HCT116 (cell line): ENCODE measurements around the gene TUBB4B. TPM values are rescaled to one million over a fixed set of nuclear protein-coding genes. Genes with fewer than 3 reads are reported as not detected.

Experiments used
- ATAC-seq: fragments of 200-7000 bp; cut with Tn5 transposase; 2 replicates; pipeline ENCODE4 v1.9.1; 2020; ENCODE audit warnings: mild to moderate bottlenecking, moderate library complexity
- BruUV-seq: library from RNA; stranded (reverse); fragments of 400-500 nt; replicated peaks from 2 replicates; lab custom pipeline; 2021; lab: Mats Ljungman, UMichigan
- CTCF ChIA-PET: fragments of 300-600 bp; sonication (Branson Sonifier 250); formaldehyde crosslinking; loops from one replicate; lab custom pipeline; 2021; ENCODE audit warnings: antibody characterized with exemption; lab: Charles Lee
- POLR2A ChIA-PET: fragments of 300-600, 350-600 bp; sonication (Branson Sonifier 250); formaldehyde crosslinking; loops from one replicate; lab custom pipeline; 2021; ENCODE audit warnings: antibody characterized with exemption; lab: Charles Lee
- RAD21 ChIA-PET, 2 experiments: fragments of 300-600 bp; sonication (Branson Sonifier 250); formaldehyde crosslinking; loops; one replicate each; lab custom pipeline; 2023; ENCODE audit warnings: low total read pairs in 2 of 2; ENCODE audit not compliant: uncharacterized antibody in 2 of 2, unreplicated experiment in 2 of 2, low non-redundant PET in 1 of 2; lab: Charles Lee
- DNase-seq: peaks from one replicate; pipeline ENCODE4 v3.0.0-alpha.2; 2010; ENCODE audit warnings: low read depth, low spot score
- H2AFZ ChIP-seq: fragments of 200-600 bp; shearing (Covaris generic), sonication (generic); 2 replicates; pipeline ENCODE4 v1.6.1; 2017; ENCODE audit warnings: low read depth, mixed run types, mixed read lengths, antibody characterized with exemption, low read length; ENCODE audit not compliant: poor library complexity, severe bottlenecking
- H3K27ac ChIP-seq: 2 replicates; pipeline ENCODE4 v1.5.1; 2012; ENCODE audit warnings: low read depth, low read length
- H3K27me3 ChIP-seq: fragments of 200-600 bp; sonication (generic); 2 replicates; pipeline ENCODE4 v1.6.1; 2016; ENCODE audit warnings: mixed run types, low read length, mixed read lengths; ENCODE audit not compliant: insufficient read depth
- H3K36me3 ChIP-seq, 2 experiments: fragments of 200-500 bp in 1 of 2; fragments of 200-600 bp in 1 of 2; sonication (Bioruptor generic) in 1 of 2; sonication (generic) in 1 of 2; 2 replicates each; pipeline versions ENCODE4 v1.5.1 to v1.6.1; 2014 to 2016; ENCODE audit warnings: low read length in 2 of 2, inconsistent platforms in 1 of 2, mixed read lengths in 1 of 2, mixed run types in 1 of 2; ENCODE audit not compliant: insufficient read depth in 2 of 2, control insufficient read depth in 1 of 2
- H3K4me1 ChIP-seq, 2 experiments: fragments of 200-600 bp in 1 of 2; sonication (generic) in 1 of 2; 2 replicates each; pipeline versions ENCODE4 v1.5.1 to v1.6.1; 2012 to 2017; ENCODE audit warnings: low read length in 2 of 2, inconsistent platforms in 1 of 2, mild to moderate bottlenecking in 1 of 2, mixed read lengths in 1 of 2, mixed run types in 1 of 2, moderate library complexity in 1 of 2; ENCODE audit not compliant: insufficient read depth in 2 of 2, control insufficient read depth in 1 of 2
- H3K4me2 ChIP-seq: fragments of 200-600 bp; sonication (generic); 2 replicates; pipeline ENCODE4 v1.6.1; 2017; ENCODE audit warnings: mixed run types, low read length, mixed read lengths
- H3K4me3 ChIP-seq, 2 experiments: fragments of 200-600 bp in 1 of 2; sonication (generic) in 1 of 2; replicated peaks in 1 of 2; 2 replicates each; pipeline ENCODE4 v1.5.1; 2011 to 2016; ENCODE audit warnings: low read length in 2 of 2, control low read depth in 1 of 2, low read depth in 1 of 2, mild to moderate bottlenecking in 1 of 2, mixed read lengths in 1 of 2, mixed run types in 1 of 2
- H3K79me2 ChIP-seq: fragments of 200-600 bp; sonication (generic); 2 replicates; pipeline ENCODE4 v1.6.1; 2017; ENCODE audit warnings: mild to moderate bottlenecking, mixed run types, low read length, moderate library complexity, mixed read lengths; ENCODE audit not compliant: insufficient read depth
- H3K9ac ChIP-seq: fragments of 200-600 bp; sonication (generic); 2 replicates; pipeline ENCODE4 v1.6.1; 2016; ENCODE audit warnings: low read length, mixed read lengths
- H3K9me2 ChIP-seq: fragments of 200-600 bp; sonication (generic), shearing (Covaris generic); 2 replicates; pipeline ENCODE4 v1.6.1; 2017; ENCODE audit warnings: mixed run types, mild to moderate bottlenecking, moderate library complexity; ENCODE audit not compliant: insufficient read depth
- H3K9me3 ChIP-seq, 2 experiments: fragments of 200-500 bp in 1 of 2; fragments of 200-600 bp in 1 of 2; sonication (Bioruptor generic) in 1 of 2; sonication (generic) in 1 of 2; 2 replicates each; pipeline ENCODE4 v1.6.1; 2014 to 2017; ENCODE audit warnings: low read length in 2 of 2, mixed read lengths in 2 of 2, inconsistent platforms in 1 of 2, low read depth in 1 of 2, mild to moderate bottlenecking in 1 of 2, mixed run types in 1 of 2, moderate library complexity in 1 of 2; ENCODE audit not compliant: control insufficient read depth in 1 of 2, insufficient read depth in 1 of 2
- H4K20me1 ChIP-seq: fragments of 200-600 bp; sonication (generic), shearing (Covaris generic); 2 replicates; pipeline ENCODE4 v1.6.1; 2017; ENCODE audit warnings: mixed run types, mild to moderate bottlenecking, moderate library complexity; ENCODE audit not compliant: insufficient read depth
- ATF3 ChIP-seq: IDR thresholded peaks from 2 replicates; pipeline ENCODE4 v1.6.1; 2012
- CBX3 ChIP-seq: IDR thresholded peaks from 2 replicates; pipeline ENCODE4 v1.6.1; 2012; ENCODE audit warnings: low read depth
- EZH2 ChIP-seq: fragments of 200-600 bp; sonication (generic); IDR thresholded peaks from 2 replicates; pipeline ENCODE4 v1.6.1; 2017; ENCODE audit warnings: antibody characterized with exemption, mixed run types
- FOSL1 ChIP-seq: IDR thresholded peaks from 2 replicates; pipeline ENCODE4 v1.6.1; 2012; ENCODE audit warnings: low read depth
- RAD21 ChIP-seq: IDR thresholded peaks from 2 replicates; pipeline ENCODE4 v1.6.1; 2012; ENCODE audit warnings: low read depth, mild to moderate bottlenecking
- SRF ChIP-seq: IDR thresholded peaks from 2 replicates; pipeline ENCODE4 v1.6.1; 2012; ENCODE audit warnings: low read depth
- YY1 ChIP-seq: IDR thresholded peaks from 2 replicates; pipeline ENCODE4 v1.6.1; 2011; ENCODE audit warnings: low read length, low read depth, moderate library complexity, mild to moderate bottlenecking; ENCODE audit not compliant: insufficient replicate concordance; ENCODE audit errors: extremely low read depth
- intact Hi-C: fragments of 100-400 bp; cut with micrococcal nuclease; formaldehyde crosslinking; loops from 2 replicates; pipeline ENCODE4 v1.10.0; 2022
- total RNA-seq: library from RNA; stranded (reverse); gene quantifications from one replicate; pipeline ENCODE4 v1.2.1, GENCODE V29; 2021; ENCODE audit not compliant: unreplicated experiment
- TF ChIP-seq, protein P1 (sequence below): IDR thresholded peaks from 2 replicates; pipeline ENCODE4 v1.6.1; 2012
- TF ChIP-seq, protein P2 (sequence below), 3 experiments: fragments of 200-600 bp in 1 of 3; sonication (generic) in 1 of 3; IDR thresholded peaks in 2 of 3; conservative IDR thresholded peaks in 1 of 3; 2 replicates each; pipeline ENCODE4 v1.5.1; 2012 to 2017; ENCODE audit warnings: low read depth in 2 of 3, low read length in 2 of 3, antibody characterized with exemption in 1 of 3, borderline replicate concordance in 1 of 3, control low read depth in 1 of 3, mild to moderate bottlenecking in 1 of 3, mixed read lengths in 1 of 3, mixed run types in 1 of 3, moderate library complexity in 1 of 3; ENCODE audit not compliant: insufficient read depth in 1 of 3

TUBB4B gene
- total RNA-seq, 1 experiment from 2014 or later, result 502 TPM

GRCh38 chr9:137286975-137287383 is 45.9 kb downstream of the TUBB4B start:
- Histone ChIP-seq H3K9me3 (no peaks in the 10 kb centered on the region), H4K20me1 (no peaks in the 10 kb centered on the region), H3K4me1 (peaks cover 3 to 8% of the 10 kb centered on the region in 2 experiments; a peak in 2 of 4 replicates), H3K9me2 (no peaks in the 10 kb centered on the region), H3K4me3 (no peak overlapping the region), H3K36me3 (no peaks in the 10 kb centered on the region; a peak in 1 of 4 replicates), H2AFZ (no peak overlapping the region)
- ATAC-seq, result peak; percentile 99
- POLR2A ChIA-PET, result interaction anchor here (0.7 to 2.0 kb wide), 6 partner anchors 10 to 325 kb away, joined by 3 to 14 read pairs (median 4); partner anchors contain the start of genes NRARP, TOR4A and TUBB4B
- TF ChIP-seq CBX3 (peak; percentile 54; the same call in 1 of the 2 replicates), FOSL1 (no peak), ATF3 (no peak), EZH2 (no peak), YY1 (no peak), SRF (no peak), RAD21 (peak; percentile 87)
- TF ChIP-seq, protein P1, sequence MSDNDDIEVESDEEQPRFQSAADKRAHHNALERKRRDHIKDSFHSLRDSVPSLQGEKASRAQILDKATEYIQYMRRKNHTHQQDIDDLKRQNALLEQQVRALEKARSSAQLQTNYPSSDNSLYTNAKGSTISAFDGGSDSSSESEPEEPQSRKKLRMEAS, result peak; percentile 96
- TF ChIP-seq, protein P2, sequence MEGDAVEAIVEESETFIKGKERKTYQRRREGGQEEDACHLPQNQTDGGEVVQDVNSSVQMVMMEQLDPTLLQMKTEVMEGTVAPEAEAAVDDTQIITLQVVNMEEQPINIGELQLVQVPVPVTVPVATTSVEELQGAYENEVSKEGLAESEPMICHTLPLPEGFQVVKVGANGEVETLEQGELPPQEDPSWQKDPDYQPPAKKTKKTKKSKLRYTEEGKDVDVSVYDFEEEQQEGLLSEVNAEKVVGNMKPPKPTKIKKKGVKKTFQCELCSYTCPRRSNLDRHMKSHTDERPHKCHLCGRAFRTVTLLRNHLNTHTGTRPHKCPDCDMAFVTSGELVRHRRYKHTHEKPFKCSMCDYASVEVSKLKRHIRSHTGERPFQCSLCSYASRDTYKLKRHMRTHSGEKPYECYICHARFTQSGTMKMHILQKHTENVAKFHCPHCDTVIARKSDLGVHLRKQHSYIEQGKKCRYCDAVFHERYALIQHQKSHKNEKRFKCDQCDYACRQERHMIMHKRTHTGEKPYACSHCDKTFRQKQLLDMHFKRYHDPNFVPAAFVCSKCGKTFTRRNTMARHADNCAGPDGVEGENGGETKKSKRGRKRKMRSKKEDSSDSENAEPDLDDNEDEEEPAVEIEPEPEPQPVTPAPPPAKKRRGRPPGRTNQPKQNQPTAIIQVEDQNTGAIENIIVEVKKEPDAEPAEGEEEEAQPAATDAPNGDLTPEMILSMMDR (IDR thresholded peaks at IDR 0.05 in 2 of 3, conservative IDR thresholded peaks at IDR 0.05 in 1 of 3; ENCODE audit: borderline replicate concordance in 1 of 3, insufficient read depth in 1 of 3, low read depth in 2 of 3, low read length in 2 of 3), result peak; percentile 68 to 84 (median 69)
- TF ChIP-seq, all 23 proteins: peak for 4
- Histone ChIP-seq H3K27me3 (no peaks in the 10 kb centered on the region), H3K4me2 (no peak overlapping the region), H3K9ac (no peak overlapping the region), H3K79me2 (no peaks in the 10 kb centered on the region), H3K27ac (no peak overlapping the region)
- peak; percentile 72 for DNase-seq
- no TSS peak for BruUV-seq
- ChIA-PET CTCF (interaction anchor here (0.6 to 1.9 kb wide), 17 partner anchors 10 to 258 kb away, joined by 3 to 18 read pairs (median 4); partner anchors contain the start of genes EXD3, NOXA1, NRARP and TOR4A), RAD21 (interaction anchor here (0.5 to 1.6 kb wide), 6 partner anchors 10 to 218 kb away, joined by 3 to 5 read pairs (median 3); partner anchors contain the start of genes EXD3 (in 1 of the 2), NOXA1 (in 1 of the 2), NRARP (in 1 of the 2) and TOR4A (in 1 of the 2))
- intact Hi-C loops, result loop anchor here (2.0 to 10.0 kb wide), 2 partner anchors 120 to 238 kb away; no protein-coding TSS in a partner anchor
